Measurements from ENCODE around the gene HBA2. TPM values are rescaled to one million over a fixed set of nuclear protein-coding genes. Genes with fewer than 3 reads are reported as not detected.

Gene HBA2
- total and polyA plus RNA-seq, 9 of the 15 experiments (the other 6 are each of a cell fraction or from before 2014, with no cell fraction given) = 40.4 to 853 (median 286) TPM

DNA sequence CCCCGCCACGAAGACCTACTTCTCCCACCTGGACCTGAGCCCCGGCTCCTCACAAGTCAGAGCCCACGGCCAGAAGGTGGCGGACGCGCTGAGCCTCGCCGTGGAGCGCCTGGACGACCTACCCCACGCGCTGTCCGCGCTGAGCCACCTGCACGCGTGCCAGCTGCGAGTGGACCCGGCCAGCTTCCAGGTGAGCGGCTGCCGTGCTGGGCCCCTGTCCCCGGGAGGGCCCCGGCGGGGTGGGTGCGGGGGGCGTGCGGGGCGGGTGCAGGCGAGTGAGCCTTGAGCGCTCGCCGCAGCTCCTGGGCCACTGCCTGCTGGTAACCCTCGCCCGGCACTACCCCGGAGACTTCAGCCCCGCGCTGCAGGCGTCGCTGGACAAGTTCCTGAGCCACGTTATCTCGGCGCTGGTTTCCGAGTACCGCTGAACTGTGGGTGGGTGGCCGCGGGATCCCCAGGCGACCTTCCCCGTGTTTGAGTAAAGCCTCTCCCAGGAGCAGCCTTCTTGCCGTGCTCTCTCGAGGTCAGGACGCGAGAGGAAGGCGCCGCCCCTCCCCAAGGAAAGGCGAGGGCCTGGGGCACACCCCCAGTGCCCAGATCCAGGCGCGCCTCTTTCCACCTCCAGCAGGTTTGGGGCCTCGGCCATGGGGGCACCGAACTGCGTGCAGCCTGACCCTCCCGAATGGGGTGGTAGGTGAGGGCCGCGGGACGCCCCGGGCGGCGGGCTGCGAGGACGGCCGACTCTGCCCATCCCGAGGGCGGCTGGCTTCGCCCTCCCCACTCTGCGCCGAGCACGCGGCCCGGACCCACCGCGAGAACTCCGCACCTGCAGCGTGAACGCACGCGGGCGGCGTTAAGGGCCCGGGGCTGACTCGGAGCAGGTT is 8.2 kb downstream of the HBA2 start (continued):
- TF ChIP-seq PML (IDR thresholded peaks at IDR 0.05; ENCODE audit: low read length) = no peak
- no peak for TF ChIP-seq GTF2A2 (tag; IDR thresholded peaks at IDR 0.05)
- TF ChIP-seq DEAF1 (CRISPR knock-in tag; IDR thresholded peaks at IDR 0.05) = no peak
- no peak for TF ChIP-seq RHOXF2B (CRISPR knock-in tag; conservative IDR thresholded peaks at IDR 0.05)
- no peak for TF ChIP-seq POLR2B (IDR thresholded peaks at IDR 0.05; ENCODE audit: low read depth, partially characterized antibody)
- no peak for TF ChIP-seq ZNF146 (CRISPR knock-in tag; IDR thresholded peaks at IDR 0.05; ENCODE audit: unreplicated experiment)
- no peak for TF ChIP-seq PATZ1 (CRISPR knock-in tag; IDR thresholded peaks at IDR 0.05; ENCODE audit: borderline replicate concordance)
- 0 out of 2 replicates have a peak, but pooled peaks have one; percentile 71 for TF ChIP-seq ZBTB17 (CRISPR knock-in tag; IDR thresholded peaks at IDR 0.05)
- peak in 1 of 2 experiments; percentile 77; a peak in 2 of 4 replicates for TF ChIP-seq SRF (CRISPR knock-in tag; IDR thresholded peaks at IDR 0.05)
- no peak for TF ChIP-seq KDM5B (IDR thresholded peaks at IDR 0.05; ENCODE audit: insufficient replicate concordance, low read depth, low read length)
- peak; percentile 93 for TF ChIP-seq POLR2G (IDR thresholded peaks at IDR 0.05; ENCODE audit: low read depth, low read length)
- no peak for TF ChIP-seq ZBTB7A (IDR thresholded peaks at IDR 0.05; ENCODE audit: borderline replicate concordance, control insufficient read depth, low read depth, low read length)
- TF ChIP-seq HDAC8 (tag; IDR thresholded peaks at IDR 0.05) = 0 out of 2 replicates have a peak, but pooled peaks have one; percentile 11
- TF ChIP-seq ZFP30 (CRISPR knock-in tag; IDR thresholded peaks at IDR 0.05; ENCODE audit: borderline replicate concordance) = no peak
- TF ChIP-seq, protein P1, sequence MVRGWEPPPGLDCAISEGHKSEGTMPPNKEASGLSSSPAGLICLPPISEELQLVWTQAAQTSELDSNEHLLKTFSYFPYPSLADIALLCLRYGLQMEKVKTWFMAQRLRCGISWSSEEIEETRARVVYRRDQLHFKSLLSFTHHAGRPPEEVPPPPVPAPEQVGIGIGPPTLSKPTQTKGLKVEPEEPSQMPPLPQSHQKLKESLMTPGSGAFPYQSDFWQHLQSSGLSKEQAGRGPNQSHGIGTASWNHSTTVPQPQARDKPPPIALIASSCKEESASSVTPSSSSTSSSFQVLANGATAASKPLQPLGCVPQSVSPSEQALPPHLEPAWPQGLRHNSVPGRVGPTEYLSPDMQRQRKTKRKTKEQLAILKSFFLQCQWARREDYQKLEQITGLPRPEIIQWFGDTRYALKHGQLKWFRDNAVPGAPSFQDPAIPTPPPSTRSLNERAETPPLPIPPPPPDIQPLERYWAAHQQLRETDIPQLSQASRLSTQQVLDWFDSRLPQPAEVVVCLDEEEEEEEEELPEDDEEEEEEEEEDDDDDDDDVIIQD (CRISPR knock-in tag; IDR thresholded peaks at IDR 0.05) = no peak
- TF ChIP-seq NR2C1 (IDR thresholded peaks at IDR 0.05) = no peak
- no peak for TF ChIP-seq NR2C1 (tag; IDR thresholded peaks at IDR 0.05)
- peak; percentile 93 for TF ChIP-seq PRMT5 (CRISPR knock-in tag; IDR thresholded peaks at IDR 0.05)
- peak; percentile 97 for TF ChIP-seq ZBTB1 (CRISPR knock-in tag; IDR thresholded peaks at IDR 0.05; ENCODE audit: borderline replicate concordance, low read depth)
